ENCODE results near the gene FBXL19. TPM values are rescaled to one million over a fixed set of nuclear protein-coding genes. Genes with fewer than 3 reads are reported as not detected.

FBXL19 gene
- total and polyA plus RNA-seq, 2 of the 13 experiments (the other 11 are each of a cell fraction or from before 2014, with no cell fraction given): 6.0 to 13.7 TPM

GRCh38 chr16:30921459-30921747 is 2.0 kb upstream of the FBXL19 start (continued):
- TF ChIP-seq AHDC1 (CRISPR knock-in tag; IDR thresholded peaks at IDR 0.05; ENCODE audit: borderline replicate concordance) (no peak), KDM6A (CRISPR knock-in tag; IDR thresholded peaks at IDR 0.05; ENCODE audit: low read depth) (no peak), TFDP1 (CRISPR knock-in tag; IDR thresholded peaks at IDR 0.05; ENCODE audit: borderline replicate concordance) (no peak), PREB (CRISPR knock-in tag; IDR thresholded peaks at IDR 0.05) (0 out of 2 replicates have a peak, but pooled peaks have one; percentile 61), MBD4 (IDR thresholded peaks at IDR 0.05; ENCODE audit: borderline replicate concordance, low read length) (no peak), PRMT3 (CRISPR knock-in tag; IDR thresholded peaks at IDR 0.05; ENCODE audit: borderline replicate concordance, low read depth) (no peak), STAG1 (CRISPR knock-in tag; IDR thresholded peaks at IDR 0.05) (no peak), DPF2 (CRISPR knock-in tag; IDR thresholded peaks at IDR 0.05; ENCODE audit: borderline replicate concordance, low read depth) (0 out of 2 replicates have a peak, but pooled peaks have one; percentile 21)

Data from HepG2 (cell line).